ENCODE measurements around the gene ABHD16A. TPM values are rescaled to one million over a fixed set of nuclear protein-coding genes. Genes with fewer than 3 reads are reported as not detected.

Gene ABHD16A
- total and polyA plus RNA-seq, 8 donors: 14.9 to 61.5 (median 21.5) TPM

- no peak for ATAC-seq
- no peak for FAIRE-seq
- DNase-seq: no peak
- 72 to 79% methylated on average over 4 of the region's 4 CpGs for WGBS, 2 donors
- H3K27me3 ChIP-seq: no peaks in the 10 kb centered on the region
- no peak for TF ChIP-seq CTCF (IDR thresholded peaks at IDR 0.05)
- H3K36me3 ChIP-seq: no peaks in the 10 kb centered on the region
- H3K4me3 ChIP-seq: peak overlapping the region in 1 of 4 donors; percentile 66
- no peak overlapping the region for H3K27ac ChIP-seq
- intact Hi-C loops (cut with DNase I): no loop called here
- no peaks in the 10 kb centered on the region for H3K9me3 ChIP-seq
- peaks cover 10 to 24% (median 17%) of the 10 kb centered on the region in 3 donors for H3K4me1 ChIP-seq
Observed at GRCh38 chr6:31658158-31658688, 44.9 kb downstream of the ABHD16A start.

GRCh38 chr6:31657406-31658157, 45.5 kb downstream of the ABHD16A start:
- no peak overlapping the region for H3K4me3 ChIP-seq
- intact Hi-C loops (cut with DNase I): no loop called here

GRCh38 chr6:31655349-31656237, 47.5 kb downstream of the ABHD16A start, which contains the start of gene APOM:
APOM (plus strand) TSS chr6:31655894; CDS start chr6:31655967, 73 bp downstream.
- intact Hi-C loops (cut with DNase I): no loop called here
- 51 to 56% methylated on average over 8 of the region's 8 CpGs for WGBS, 2 donors

More at GRCh38 chr6:31657406-31658157, 45.5 kb downstream of the ABHD16A start:
- WGBS, 2 donors: 76 to 84% methylated on average over 6 of the region's 6 CpGs
- H3K4me1 ChIP-seq: peaks cover 6 to 22% (median 16%) of the 10 kb centered on the region in 3 donors
- H3K27ac ChIP-seq: no peak overlapping the region
- no peaks in the 10 kb centered on the region for H3K9me3 ChIP-seq
- ATAC-seq (no peak), FAIRE-seq (no peak), DNase-seq (no peak)
- TF ChIP-seq CTCF (IDR thresholded peaks at IDR 0.05): no peak
- H3K36me3 ChIP-seq: no peaks in the 10 kb centered on the region
- no peaks in the 10 kb centered on the region for H3K27me3 ChIP-seq

More at GRCh38 chr6:31655349-31656237, 47.5 kb downstream of the ABHD16A start, which contains the start of gene APOM:
- Histone ChIP-seq H3K36me3 (no peaks in the 10 kb centered on the region), H3K27me3 (no peaks in the 10 kb centered on the region), H3K4me1 (peaks cover 14 to 29% (median 16%) of the 10 kb centered on the region in 3 donors), H3K27ac (no peak within 1 kb of the TSS), H3K9me3 (no peaks in the 10 kb centered on the region), H3K4me3 (no peak within 1 kb of the TSS)
- DNase-seq (no peak), FAIRE-seq (no peak), ATAC-seq (no peak)
- TF ChIP-seq CTCF (IDR thresholded peaks at IDR 0.05): no peak
